HG02798 (cell line): ENCODE results near the gene MMAB.
"Not testable (repeated sequence)": the region's sequence is repeated elsewhere in the genome, so short reads cannot be mapped to it uniquely, and the experiment has no call there.

ENCODE experiments used
- ATAC-seq: cut with Tn5 transposase; IDR thresholded peaks from one replicate; pipeline ENCODE4 v1.9.1; 2021; ENCODE audit warnings: mild to moderate bottlenecking; ENCODE audit not compliant: unreplicated experiment, poor library complexity

The MMAB gene

DNA sequence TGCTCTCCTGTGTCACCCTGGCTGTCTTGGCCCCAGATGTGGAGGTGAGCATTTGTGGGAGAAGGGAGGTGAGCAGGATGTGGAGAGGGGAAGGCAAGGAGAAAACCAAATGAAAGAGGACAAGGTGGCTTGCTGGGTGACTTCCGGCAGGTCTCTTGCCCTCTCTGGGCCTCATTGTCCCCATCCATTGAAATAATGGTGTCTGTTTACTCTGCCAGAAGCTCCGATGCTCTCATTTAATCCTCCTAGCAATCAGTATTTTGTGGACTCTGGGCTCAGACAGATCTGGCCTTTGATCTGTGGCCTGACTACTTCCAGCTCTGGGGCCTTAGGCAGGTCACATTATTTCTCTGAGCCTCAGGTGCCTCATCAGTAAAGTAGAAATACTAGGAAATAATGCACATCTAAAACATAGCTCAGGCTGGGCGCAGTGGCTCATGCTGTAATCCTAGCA, 30.9 kb upstream of the MMAB start:
- ATAC-seq: no peak

GRCh38 chr12:109602132-109602531, 28.8 kb upstream of the MMAB start:
- not testable (repeated sequence) for ATAC-seq

GRCh38 chr12:109601557-109601956, 28.3 kb upstream of the MMAB start:
- ATAC-seq: no peak

- ATAC-seq: no peak
Observed at GRCh38 chr12:109600995-109601394, 27.7 kb upstream of the MMAB start.

DNA sequence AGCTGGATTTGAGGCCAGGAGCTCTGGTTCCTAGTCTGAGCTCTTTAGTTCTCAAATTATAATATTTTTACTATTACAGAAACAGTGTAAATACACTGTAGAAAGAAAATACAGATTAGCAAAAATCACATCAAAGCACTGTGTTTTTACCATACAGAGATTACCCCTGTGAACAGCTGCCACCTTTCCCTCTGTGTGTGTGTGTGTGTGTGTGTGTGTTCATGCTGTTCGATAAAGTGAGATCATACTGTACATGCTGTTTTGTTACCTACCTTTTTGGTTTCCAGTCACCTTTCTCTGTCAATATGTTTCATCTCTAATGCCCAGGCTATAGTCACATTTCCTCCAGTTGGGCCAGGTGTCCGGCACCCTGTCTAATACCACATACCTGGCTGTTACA, 27.2 kb upstream of the MMAB start:
- no peak for ATAC-seq

DNA sequence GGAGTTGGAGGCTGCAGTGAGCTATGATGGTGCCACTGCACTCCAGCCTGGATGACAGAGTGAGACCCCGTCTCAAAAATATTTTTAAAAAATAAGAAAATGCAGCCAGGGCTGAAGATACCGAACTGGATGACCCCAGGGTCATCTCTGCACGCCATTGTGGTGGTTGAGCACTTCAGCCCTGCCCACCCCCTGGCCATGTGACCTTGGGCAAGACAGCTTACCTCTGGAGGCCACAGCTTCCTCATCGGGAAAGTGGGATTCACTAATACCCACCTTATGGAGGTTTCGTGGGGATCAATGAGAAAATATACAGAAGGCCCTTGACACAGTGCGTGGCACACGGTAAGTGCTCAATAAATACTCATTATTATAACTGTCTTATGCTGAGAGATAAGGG, 25.8 kb upstream of the MMAB start:
- ATAC-seq: no peak

GRCh38 chr12:109598428-109598854, 25.1 kb upstream of the MMAB start:
- ATAC-seq: no peak

- peak; percentile 43 for ATAC-seq
Observed at GRCh38 chr12:109597795-109598427, 24.6 kb upstream of the MMAB start.

GRCh38 chr12:109597414-109597794, 24.1 kb upstream of the MMAB start:
- no peak for ATAC-seq

DNA sequence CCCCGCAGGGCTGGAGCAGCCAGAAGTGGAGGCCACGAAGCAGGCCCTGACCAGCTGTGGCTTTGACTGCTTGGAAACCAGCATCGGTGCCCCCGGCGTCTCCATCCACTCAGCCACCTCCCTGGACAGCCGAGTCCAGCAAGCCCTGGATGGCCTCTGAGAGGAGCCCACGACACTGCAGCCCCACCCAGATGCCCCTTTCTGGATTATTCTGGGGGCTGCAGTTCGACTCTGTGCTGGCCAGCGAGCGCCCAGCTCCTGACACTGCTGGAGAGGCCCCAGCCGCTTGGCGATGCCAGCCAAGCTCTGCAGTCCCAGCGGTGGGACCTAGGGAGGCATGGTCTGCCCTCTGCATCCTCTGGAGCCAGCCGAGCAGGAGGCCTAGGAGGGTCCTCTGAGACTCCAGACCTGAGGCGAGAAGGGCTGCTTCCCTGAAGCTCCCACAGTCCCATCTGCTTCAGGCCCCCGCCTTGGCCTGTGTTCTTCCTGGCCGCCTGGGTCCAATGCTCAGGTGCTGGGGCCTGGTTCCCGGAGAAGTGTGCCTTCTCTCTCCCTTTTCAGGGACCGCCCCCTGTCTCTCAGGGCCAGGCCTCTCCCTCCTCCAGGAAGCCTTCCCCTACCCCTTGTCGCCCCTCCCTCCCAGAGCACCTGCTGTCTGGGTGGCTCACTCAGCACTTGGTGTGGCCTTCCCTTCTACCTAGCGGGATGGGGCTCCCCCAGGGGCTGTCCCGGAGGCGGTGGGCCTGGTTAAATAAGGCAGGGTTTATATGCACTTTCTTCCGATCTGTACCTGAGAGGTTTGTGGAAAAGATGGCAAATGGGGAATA, 23.3 kb upstream of the MMAB start:
- no peak for ATAC-seq

- no peak for ATAC-seq
Observed at GRCh38 chr12:109595321-109595902, 22.1 kb upstream of the MMAB start.

DNA sequence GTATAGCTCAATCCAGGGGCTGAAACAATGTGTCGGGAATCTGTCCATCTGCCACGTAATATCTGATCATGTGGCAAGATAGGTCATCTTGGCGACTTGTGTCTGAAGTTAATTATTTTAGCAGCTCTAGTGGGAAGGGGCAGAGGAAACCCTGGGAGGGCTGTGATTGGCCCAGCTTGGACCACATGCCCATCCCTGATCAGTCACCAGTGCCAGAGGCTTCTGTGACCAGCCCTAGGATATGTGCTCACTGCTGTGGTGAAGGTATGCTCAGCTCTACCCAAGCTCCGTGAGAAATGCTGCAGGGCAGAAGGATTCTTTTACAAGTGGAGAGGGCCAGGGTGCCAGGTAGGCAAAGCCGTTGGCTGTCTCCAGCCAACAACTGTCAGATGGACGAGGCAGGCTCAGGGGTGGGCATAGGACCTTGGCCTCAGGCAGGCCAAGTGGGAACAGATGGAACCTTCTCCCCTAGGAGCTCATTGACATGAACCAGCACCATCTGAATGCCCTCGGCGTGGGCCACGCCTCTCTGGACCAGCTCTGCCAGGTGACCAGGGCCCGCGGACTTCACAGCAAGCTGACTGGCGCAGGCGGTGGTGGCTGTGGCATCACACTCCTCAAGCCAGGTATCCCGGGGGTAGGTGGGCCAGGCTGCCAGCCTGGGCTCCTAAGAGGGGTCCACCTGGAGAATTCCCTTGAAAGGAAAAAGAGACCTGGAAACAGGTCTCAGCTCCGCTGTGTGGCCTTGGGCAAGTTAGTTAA, 21.4 kb upstream of the MMAB start:
- no peak for ATAC-seq

- no peak for ATAC-seq
Observed at GRCh38 chr12:109592905-109593272, 19.6 kb upstream of the MMAB start.

- ATAC-seq: no peak
Observed at GRCh38 chr12:109592195-109592904, 19.0 kb upstream of the MMAB start.

GRCh38 chr12:109591041-109591440, 17.7 kb upstream of the MMAB start:
- ATAC-seq: no peak

DNA sequence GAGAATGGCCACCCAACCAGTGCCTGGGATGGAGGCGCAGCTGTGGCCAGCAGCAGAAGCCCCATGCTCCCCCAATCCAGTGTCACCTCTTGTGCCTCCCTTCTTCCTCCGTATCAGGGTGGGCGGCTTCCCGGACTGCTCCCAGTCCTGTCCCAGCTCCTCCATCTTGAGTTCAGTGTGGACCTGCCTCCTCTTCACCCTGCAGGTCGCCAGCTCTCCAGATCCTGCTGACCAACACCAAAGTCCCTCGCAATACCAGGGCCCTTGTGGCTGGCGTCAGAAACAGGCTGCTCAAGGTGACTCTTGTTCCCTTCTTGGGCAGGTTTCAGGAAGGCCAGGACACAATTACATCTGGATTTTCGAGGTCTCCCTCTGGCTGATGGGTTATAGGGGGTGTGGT, 17.3 kb upstream of the MMAB start:
- ATAC-seq: no peak

- no peak for ATAC-seq
Observed at GRCh38 chr12:109589691-109590245, 16.5 kb upstream of the MMAB start.

GRCh38 chr12:109589240-109589590, 15.9 kb upstream of the MMAB start:
- no peak for ATAC-seq

- ATAC-seq: no peak
Observed at GRCh38 chr12:109588461-109589239, 15.3 kb upstream of the MMAB start.
